Fibroblast of mammary gland (primary cell): ENCODE results near the gene C4orf50.

Experiments
- DNase-seq: peaks from one replicate; pipeline ENCODE4 v3.0.0-alpha.2; 2010; ENCODE audit warnings: low read depth
- H3K4me3 ChIP-seq: 2 replicates; pipeline ENCODE4 v1.5.1; 2011; ENCODE audit warnings: low read depth, mild to moderate bottlenecking, low read length, moderate library complexity; ENCODE audit not compliant: control insufficient read depth
- TF ChIP-seq, protein P1 (sequence below): conservative IDR thresholded peaks from 2 replicates; pipeline ENCODE4 v1.5.1; 2011; ENCODE audit warnings: low read depth, low read length, inconsistent platforms; ENCODE audit not compliant: control insufficient read depth, insufficient read depth

C4orf50 gene

DNA sequence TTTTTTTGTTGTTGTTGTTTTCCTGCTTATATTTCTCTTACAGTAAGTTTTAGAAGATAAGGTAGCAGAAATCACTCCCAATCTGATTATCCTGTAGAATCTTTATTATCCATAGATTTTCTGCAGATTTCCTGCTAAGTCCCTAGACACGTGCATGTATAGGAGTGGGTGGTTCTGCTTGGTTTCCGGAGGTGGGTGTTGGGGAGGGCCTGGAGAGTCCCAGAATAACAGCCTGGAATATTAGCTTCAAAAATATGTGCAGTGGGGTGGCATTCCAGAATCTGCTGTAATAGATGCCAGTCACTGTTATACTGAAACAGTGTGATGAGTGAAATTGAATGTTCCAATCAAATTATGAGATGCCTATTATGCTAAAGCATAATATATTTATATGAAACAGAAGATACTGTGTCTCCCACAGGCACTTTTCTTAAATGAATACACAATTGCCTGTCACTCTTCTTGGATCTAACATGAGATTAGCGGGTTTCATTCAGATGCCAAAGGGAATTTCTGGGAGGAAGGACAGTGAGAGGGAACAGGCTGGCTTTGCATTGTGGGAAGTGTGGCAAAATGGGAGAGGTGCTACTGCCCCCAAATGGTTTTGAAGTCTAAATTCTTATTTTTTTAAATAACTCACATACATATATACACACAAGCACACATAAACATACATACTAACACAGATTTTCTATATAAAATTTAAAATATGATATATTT is 37.6 kb downstream of the C4orf50 start:
- H3K4me3 ChIP-seq = no peak overlapping the region
- TF ChIP-seq, protein P1, sequence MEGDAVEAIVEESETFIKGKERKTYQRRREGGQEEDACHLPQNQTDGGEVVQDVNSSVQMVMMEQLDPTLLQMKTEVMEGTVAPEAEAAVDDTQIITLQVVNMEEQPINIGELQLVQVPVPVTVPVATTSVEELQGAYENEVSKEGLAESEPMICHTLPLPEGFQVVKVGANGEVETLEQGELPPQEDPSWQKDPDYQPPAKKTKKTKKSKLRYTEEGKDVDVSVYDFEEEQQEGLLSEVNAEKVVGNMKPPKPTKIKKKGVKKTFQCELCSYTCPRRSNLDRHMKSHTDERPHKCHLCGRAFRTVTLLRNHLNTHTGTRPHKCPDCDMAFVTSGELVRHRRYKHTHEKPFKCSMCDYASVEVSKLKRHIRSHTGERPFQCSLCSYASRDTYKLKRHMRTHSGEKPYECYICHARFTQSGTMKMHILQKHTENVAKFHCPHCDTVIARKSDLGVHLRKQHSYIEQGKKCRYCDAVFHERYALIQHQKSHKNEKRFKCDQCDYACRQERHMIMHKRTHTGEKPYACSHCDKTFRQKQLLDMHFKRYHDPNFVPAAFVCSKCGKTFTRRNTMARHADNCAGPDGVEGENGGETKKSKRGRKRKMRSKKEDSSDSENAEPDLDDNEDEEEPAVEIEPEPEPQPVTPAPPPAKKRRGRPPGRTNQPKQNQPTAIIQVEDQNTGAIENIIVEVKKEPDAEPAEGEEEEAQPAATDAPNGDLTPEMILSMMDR = peak; percentile 8
- peak; percentile 5 for DNase-seq

DNA sequence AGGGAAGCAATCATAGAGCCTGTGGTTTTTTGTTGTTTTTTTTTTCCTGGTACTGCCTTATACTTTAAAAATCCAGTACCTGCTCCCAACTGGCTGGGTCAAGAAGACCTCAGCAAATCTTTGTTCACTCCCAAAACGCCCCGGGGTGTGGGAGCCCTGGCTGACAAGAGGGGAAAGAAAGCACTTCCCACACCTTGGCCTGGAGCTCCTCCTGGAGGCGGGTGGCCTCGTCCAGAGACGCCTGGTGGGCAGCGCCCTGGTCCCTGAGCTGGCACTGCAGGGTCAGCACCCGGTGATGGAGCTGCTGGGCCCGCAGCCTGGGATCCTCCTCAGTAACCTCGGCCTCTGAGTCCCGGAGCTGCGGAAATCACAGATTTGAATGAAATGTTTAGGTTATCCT is 38.2 kb downstream of the C4orf50 start:
- peak; percentile 14 for DNase-seq
- no peak overlapping the region for H3K4me3 ChIP-seq
- TF ChIP-seq, protein P1 = peak; percentile 39

DNA sequence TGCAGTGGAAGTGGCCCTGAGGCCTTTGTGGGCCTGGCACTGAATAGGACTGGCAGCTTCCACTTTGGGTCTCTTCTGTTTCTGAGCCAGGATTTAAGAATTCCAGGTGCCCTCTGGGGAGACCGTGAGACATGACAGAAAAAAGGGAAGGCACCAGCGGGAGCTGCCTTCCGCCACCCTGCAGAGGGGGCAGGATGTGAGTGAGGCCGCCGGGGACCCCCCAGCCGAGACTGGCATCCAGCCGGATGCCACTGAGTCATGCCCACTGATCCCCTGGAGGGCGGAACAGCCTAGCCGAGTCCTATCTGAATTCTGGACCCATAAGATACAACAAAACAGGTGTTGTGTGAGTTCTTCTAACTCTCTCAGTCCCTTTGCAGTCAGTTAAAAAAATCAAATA is 41.3 kb downstream of the C4orf50 start:
- no peak for DNase-seq
- TF ChIP-seq, protein P1 = no peak
- H3K4me3 ChIP-seq = no peak overlapping the region

DNA sequence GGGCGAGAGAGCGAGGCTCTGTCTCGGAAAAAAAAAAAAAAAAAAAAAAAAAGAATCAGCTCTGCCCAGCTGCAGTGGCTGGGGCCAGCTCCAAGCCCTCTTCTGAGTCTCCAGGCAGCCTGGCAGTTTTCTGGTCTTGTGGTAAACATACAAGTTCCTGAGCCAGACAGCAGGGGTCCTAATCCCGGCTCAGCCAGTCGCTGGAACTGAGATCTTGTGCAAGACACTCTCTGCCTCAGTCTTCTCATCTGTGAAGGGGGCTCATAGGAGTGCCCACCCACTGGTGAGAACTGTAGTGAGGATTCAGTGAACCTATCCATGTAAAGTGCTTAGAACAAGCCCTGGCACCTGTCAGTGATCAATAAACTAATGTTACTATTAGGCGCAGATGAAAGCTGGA is 41.8 kb downstream of the C4orf50 start:
- no peak for DNase-seq
- TF ChIP-seq, protein P1 = no peak
- H3K4me3 ChIP-seq = no peak overlapping the region

DNA sequence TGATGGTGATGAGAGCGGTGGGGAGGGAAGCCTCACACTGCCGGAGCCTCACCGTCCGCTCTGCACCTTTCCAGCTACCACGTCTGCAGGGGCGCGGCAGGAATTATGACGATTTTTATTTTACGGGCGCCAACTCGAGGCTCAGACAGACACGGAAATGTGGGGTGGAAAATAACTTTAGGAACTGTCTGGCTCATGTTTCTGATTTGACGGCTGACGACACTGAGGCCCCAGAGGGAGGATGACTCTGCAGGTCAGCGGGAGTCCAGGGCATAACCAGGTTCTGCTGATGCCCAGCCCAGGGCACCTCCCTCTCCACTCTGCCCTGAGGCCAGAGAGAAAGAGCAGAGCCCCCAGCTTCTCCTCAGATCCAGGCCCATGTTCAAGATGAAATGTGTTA is 43.9 kb downstream of the C4orf50 start:
- no peak for DNase-seq
- no peak overlapping the region for H3K4me3 ChIP-seq
- TF ChIP-seq, protein P1 = no peak

DNA sequence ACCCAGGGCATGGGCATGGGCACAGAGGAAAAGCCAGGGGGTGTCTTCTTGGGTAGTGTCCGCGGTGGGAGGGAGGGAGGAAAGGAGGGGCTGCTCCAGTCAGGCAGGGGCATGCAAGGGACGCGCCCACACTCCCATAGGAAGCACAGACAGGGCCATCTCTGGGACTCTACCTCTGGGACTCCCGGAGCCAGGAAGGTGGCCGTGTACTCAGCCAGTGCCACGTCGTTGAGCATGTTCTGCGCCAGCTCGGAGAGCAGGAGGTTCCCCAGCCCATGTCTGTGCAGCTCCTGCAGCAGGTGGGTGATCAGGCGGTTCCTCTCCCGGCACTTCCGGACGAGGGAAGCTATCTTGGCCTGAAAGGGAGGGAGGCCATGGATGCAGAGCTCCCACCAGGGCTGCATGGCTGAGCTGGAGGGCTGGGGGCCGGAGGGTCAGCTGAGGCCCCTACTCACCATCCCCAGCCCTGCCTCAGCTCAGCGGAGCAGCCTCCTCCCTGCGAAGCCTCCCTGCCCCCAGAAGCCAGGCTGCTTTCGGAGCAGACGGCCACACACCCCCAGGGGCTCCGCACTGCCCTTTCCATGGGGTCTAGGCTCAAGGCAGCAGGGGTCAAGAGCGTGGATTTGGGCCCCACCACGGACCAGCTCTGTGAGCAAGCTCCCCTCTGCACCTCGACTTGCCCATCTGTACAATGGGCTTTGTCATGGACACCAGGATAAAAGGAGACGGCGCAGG is 44.6 kb downstream of the C4orf50 start:
- H3K4me3 ChIP-seq = no peak overlapping the region
- DNase-seq = no peak
- TF ChIP-seq, protein P1 = no peak

DNA sequence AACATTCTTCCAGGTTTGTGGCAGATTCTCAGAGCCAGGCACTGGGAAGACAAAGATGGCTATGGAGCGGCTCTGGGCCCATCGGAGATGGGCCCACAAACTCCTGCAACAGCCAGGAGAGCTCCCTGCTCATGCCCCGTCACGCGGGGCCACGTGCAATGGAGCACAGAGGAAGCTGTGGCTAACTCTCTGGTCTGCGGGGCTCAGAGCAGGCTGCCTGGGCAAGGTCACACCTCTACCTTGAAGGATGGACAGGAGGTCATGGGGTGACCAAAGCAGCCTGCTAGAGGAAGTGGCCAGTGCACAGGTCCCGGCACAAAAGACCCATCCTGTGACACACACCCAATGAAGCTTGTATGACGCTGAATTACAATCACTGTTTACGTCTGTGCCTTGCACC is 45.2 kb downstream of the C4orf50 start:
- no peak for DNase-seq
- no peak overlapping the region for H3K4me3 ChIP-seq
- TF ChIP-seq, protein P1 = no peak
